ENCODE measurements around the gene ZNF219.

DNA sequence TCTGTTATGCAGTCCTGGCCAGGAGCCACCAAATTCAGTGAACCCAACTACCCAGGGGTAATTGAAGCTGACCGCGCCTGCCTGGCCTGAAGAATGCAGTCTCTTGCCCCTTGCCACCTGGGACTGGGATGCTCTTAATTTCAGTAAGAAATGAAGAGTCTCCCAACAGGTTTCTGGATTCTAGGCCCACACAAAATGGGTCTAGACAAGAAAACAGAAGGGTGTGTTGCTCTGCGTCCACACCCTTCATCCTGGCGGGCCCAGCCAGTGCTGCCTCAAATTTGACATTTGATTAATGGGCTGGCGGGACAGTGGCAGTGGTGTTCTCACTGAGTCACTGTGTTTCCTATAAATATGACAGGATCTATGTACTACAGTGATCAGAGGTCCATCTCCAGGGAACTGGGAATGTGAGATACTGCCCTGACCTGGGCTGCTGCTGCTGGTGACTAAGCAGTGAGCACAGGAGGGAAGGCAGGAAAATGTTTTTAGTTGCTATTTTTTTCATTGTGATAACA is 8.9 kb upstream of the ZNF219 start:
- no peak for TF ChIP-seq CTCF (IDR thresholded peaks at IDR 0.05; ENCODE audit: borderline replicate concordance, extremely low read depth, low read length, poor library complexity, severe bottlenecking)
- TF ChIP-seq EZH2 (IDR thresholded peaks at IDR 0.05; ENCODE audit: borderline replicate concordance, low read depth, low read length, severe bottlenecking), result no peak
